GM19328 (cell line): ENCODE measurements around the gene NCKAP1.
"Not testable (repeated sequence)": the region's sequence is repeated elsewhere in the genome, so short reads cannot be mapped to it uniquely, and the experiment has no call there.

ENCODE experiments used
- ATAC-seq: cut with Tn5 transposase; IDR thresholded peaks from one replicate; pipeline ENCODE4 v1.9.1; 2021; ENCODE audit warnings: mild to moderate bottlenecking, moderate library complexity; ENCODE audit not compliant: unreplicated experiment

The NCKAP1 gene

GRCh38 chr2:183038341-183039300, at the start of gene NCKAP1:
TSS of gene NCKAP1 (minus strand) at chr2:183038457. CDS start at chr2:183038099, 358 bp downstream.
- peak; percentile 69 for ATAC-seq

- ATAC-seq: no peak
Observed at GRCh38 chr2:183081911-183082310, 43.7 kb upstream of the NCKAP1 start.

GRCh38 chr2:183079139-183079775, 41.0 kb upstream of the NCKAP1 start:
- ATAC-seq: peak; percentile 17

- peak; percentile 93 for ATAC-seq
Observed at GRCh38 chr2:183078464-183079138, 40.3 kb upstream of the NCKAP1 start, which contains the start of gene DUSP19. TSS of gene DUSP19 (plus strand) at chr2:183078747. CDS start at chr2:183078934, 187 bp downstream.

GRCh38 chr2:183078163-183078463, 39.9 kb upstream of the NCKAP1 start:
- no peak for ATAC-seq

GRCh38 chr2:183072177-183072576, 33.9 kb upstream of the NCKAP1 start:
- no peak for ATAC-seq

GRCh38 chr2:183070942-183071844, 32.9 kb upstream of the NCKAP1 start:
- ATAC-seq: no peak

GRCh38 chr2:183069174-183069573, 30.9 kb upstream of the NCKAP1 start:
- no peak for ATAC-seq

GRCh38 chr2:183068561-183068960, 30.3 kb upstream of the NCKAP1 start:
- ATAC-seq: no peak

GRCh38 chr2:183063083-183063482, 24.8 kb upstream of the NCKAP1 start:
- no peak for ATAC-seq

GRCh38 chr2:183060571-183061231, 22.4 kb upstream of the NCKAP1 start:
- ATAC-seq: no peak

GRCh38 chr2:183059561-183059960, 21.3 kb upstream of the NCKAP1 start:
- no peak for ATAC-seq

- ATAC-seq: peak; percentile 39
Observed at GRCh38 chr2:183057333-183057985, 19.2 kb upstream of the NCKAP1 start.

- no peak for ATAC-seq
Observed at GRCh38 chr2:183049420-183049819, 11.2 kb upstream of the NCKAP1 start.

- not testable (repeated sequence) for ATAC-seq
Observed at GRCh38 chr2:183047486-183048125, 9.3 kb upstream of the NCKAP1 start.

GRCh38 chr2:183043580-183043979, 5.3 kb upstream of the NCKAP1 start:
- ATAC-seq: not testable (repeated sequence)

- no peak for ATAC-seq
Observed at GRCh38 chr2:183040604-183041003, 2.3 kb upstream of the NCKAP1 start.

- ATAC-seq: peak; percentile 31
Observed at GRCh38 chr2:183037553-183038340, 510 bp downstream of the NCKAP1 start.
